PC-9 (cell line): ENCODE data around the gene TENM4. TPM values are rescaled to one million over a fixed set of nuclear protein-coding genes. Genes with fewer than 3 reads are reported as not detected.

ENCODE experiments used
- BruUV-seq: library from RNA; stranded (reverse); fragments of 400-500 nt; replicated peaks from 2 replicates; lab custom pipeline; 2021; lab: Mats Ljungman, UMichigan
- CTCF ChIA-PET: fragments of 300-600 bp; sonication (Branson Sonifier 250); formaldehyde crosslinking; loops from one replicate; lab custom pipeline; 2022; ENCODE audit warnings: antibody characterized with exemption; lab: Charles Lee
- POLR2A ChIA-PET: fragments of 300-600 bp; sonication (Branson Sonifier 250); formaldehyde crosslinking; loops from one replicate; lab custom pipeline; 2022; ENCODE audit warnings: antibody characterized with exemption; ENCODE audit not compliant: unreplicated experiment; lab: Charles Lee
- DNase-seq, 2 experiments: peaks; one replicate each; pipeline versions ENCODE4 v3.0.0 to v3.0.0-alpha.2; 2015 to 2022; ENCODE audit warnings: mixed read lengths in 1 of 2
- H2AFZ ChIP-seq: fragments of 200-600 bp; sonication (generic); 2 replicates; pipeline ENCODE4 v1.8.1; 2017; ENCODE audit warnings: antibody characterized with exemption
- H3F3A ChIP-seq: fragments of 200-600 bp; sonication (generic); 2 replicates; pipeline ENCODE4 v1.8.1; 2017; ENCODE audit warnings: antibody characterized with exemption, mild to moderate bottlenecking, low read depth; ENCODE audit not compliant: insufficient read depth
- H3K27ac ChIP-seq: fragments of 200-600 bp; sonication (generic); 2 replicates; pipeline ENCODE4 v1.6.1; 2016; ENCODE audit warnings: mixed run types
- H3K27me3 ChIP-seq: fragments of 200-600 bp; sonication (generic); 2 replicates; pipeline ENCODE4 v1.6.1; 2016; ENCODE audit warnings: low read depth, mixed run types; ENCODE audit not compliant: insufficient read depth
- H3K36me3 ChIP-seq: fragments of 200-600 bp; sonication (generic); 2 replicates; pipeline ENCODE4 v1.6.1; 2016; ENCODE audit warnings: low read depth, mixed run types
- H3K4me1 ChIP-seq: fragments of 200-600 bp; sonication (generic); replicated peaks from 2 replicates; pipeline ENCODE4 v1.6.1; 2016; ENCODE audit warnings: mixed run types; ENCODE audit not compliant: insufficient read depth
- H3K4me2 ChIP-seq: fragments of 200-600 bp; sonication (generic); 2 replicates; pipeline ENCODE4 v1.6.1; 2017; ENCODE audit warnings: mixed run types
- H3K4me3 ChIP-seq: fragments of 200-600 bp; sonication (generic); 2 replicates; pipeline ENCODE4 v1.6.1; 2016; ENCODE audit warnings: mixed run types
- H3K79me2 ChIP-seq: fragments of 200-600 bp; sonication (generic); 2 replicates; pipeline ENCODE4 v1.6.1; 2017; ENCODE audit warnings: low read depth, mixed run types
- H3K9me2 ChIP-seq: fragments of 200-600 bp; sonication (generic); 2 replicates; pipeline ENCODE4 v1.8.1; 2017; ENCODE audit warnings: mild to moderate bottlenecking; ENCODE audit not compliant: insufficient read depth
- H3K9me3 ChIP-seq: fragments of 200-600 bp; sonication (generic); 2 replicates; pipeline ENCODE4 v1.8.1; 2016; ENCODE audit warnings: low read depth; ENCODE audit not compliant: insufficient read depth
- H4K20me1 ChIP-seq: fragments of 200-600 bp; sonication (generic); 2 replicates; pipeline ENCODE4 v1.8.1; 2017; ENCODE audit not compliant: insufficient read depth
- CTCF ChIP-seq: fragments of 200-600 bp; sonication (generic); conservative IDR thresholded peaks from 2 replicates; pipeline ENCODE4 v1.6.1; 2017; ENCODE audit warnings: mixed run types, antibody characterized with exemption, mild to moderate bottlenecking, moderate library complexity
- EZH2 ChIP-seq: fragments of 200-600 bp; sonication (generic); IDR thresholded peaks from 2 replicates; pipeline ENCODE4 v1.8.0; 2017; ENCODE audit warnings: antibody characterized with exemption, low read depth
- intact Hi-C: fragments of 100-400 bp; cut with micrococcal nuclease; formaldehyde crosslinking; loops from one replicate; pipeline ENCODE4 v1.10.0; 2022; ENCODE audit not compliant: unreplicated experiment
- total RNA-seq: library from RNA; stranded (reverse); gene quantifications from 2 replicates; pipeline ENCODE4 v1.2.3, GENCODE V29; 2021

Gene TENM4
- total RNA-seq, 1 experiment from 2014 or later: not detected

- intact Hi-C loops: no loop called here
- POLR2A ChIA-PET: no interaction called here
- H3K9me2 ChIP-seq: no peaks in the 10 kb centered on the region
- H3K27ac ChIP-seq: no peak overlapping the region
- no peaks in the 10 kb centered on the region for H3F3A ChIP-seq
- H3K4me3 ChIP-seq: no peak overlapping the region
- no TSS peak for BruUV-seq
- CTCF ChIA-PET: no interaction called here
- no peaks in the 10 kb centered on the region for H3K4me1 ChIP-seq
- no peak overlapping the region for H2AFZ ChIP-seq
- H3K36me3 ChIP-seq: no peaks in the 10 kb centered on the region
- H3K4me2 ChIP-seq: no peak overlapping the region
- H4K20me1 ChIP-seq: no peaks in the 10 kb centered on the region
- peaks cover 94% of the 10 kb centered on the region for H3K27me3 ChIP-seq
- H3K79me2 ChIP-seq: no peaks in the 10 kb centered on the region
- H3K9me3 ChIP-seq: no peaks in the 10 kb centered on the region
- no peak for DNase-seq
- TF ChIP-seq EZH2: no peak; the same call in 1 of the 2 replicates
Measured at GRCh38 chr11:78704811-78705210, 736.0 kb downstream of the TENM4 start.

GRCh38 chr11:78699609-78700135 lies 741.2 kb downstream of the TENM4 start:
- H3K27ac ChIP-seq: no peak overlapping the region
- H3F3A ChIP-seq: no peaks in the 10 kb centered on the region
- H3K9me3 ChIP-seq: no peaks in the 10 kb centered on the region
- BruUV-seq: no TSS peak
- POLR2A ChIA-PET: no interaction called here
- no peak overlapping the region for H2AFZ ChIP-seq
- CTCF ChIA-PET: no interaction called here
- no peaks in the 10 kb centered on the region for H3K36me3 ChIP-seq
- no peaks in the 10 kb centered on the region for H4K20me1 ChIP-seq
- H3K4me2 ChIP-seq: no peak overlapping the region
- H3K4me3 ChIP-seq: no peak overlapping the region
- TF ChIP-seq CTCF: no peak
- no peak for TF ChIP-seq EZH2
- intact Hi-C loops: no loop called here
- no peaks in the 10 kb centered on the region for H3K4me1 ChIP-seq
- H3K9me2 ChIP-seq: no peaks in the 10 kb centered on the region
- no peak for DNase-seq
- H3K79me2 ChIP-seq: no peaks in the 10 kb centered on the region
- H3K27me3 ChIP-seq: peaks cover 85% of the 10 kb centered on the region

GRCh38 chr11:78698612-78699011 lies 742.2 kb downstream of the TENM4 start:
- TF ChIP-seq CTCF (no peak), EZH2 (no peak)
- H3K36me3 ChIP-seq: no peaks in the 10 kb centered on the region
- H3K79me2 ChIP-seq: no peaks in the 10 kb centered on the region
- intact Hi-C loops: no loop called here
- no peak overlapping the region for H3K4me2 ChIP-seq
- CTCF ChIA-PET: no interaction called here
- no peak overlapping the region for H3K4me3 ChIP-seq
- no peak for DNase-seq
- H3K9me3 ChIP-seq: no peaks in the 10 kb centered on the region
- no peaks in the 10 kb centered on the region for H3K9me2 ChIP-seq
- no peaks in the 10 kb centered on the region for H3F3A ChIP-seq
- BruUV-seq: no TSS peak
- H4K20me1 ChIP-seq: no peaks in the 10 kb centered on the region
- H3K27me3 ChIP-seq: peaks cover 89% of the 10 kb centered on the region
- no peak overlapping the region for H3K27ac ChIP-seq
- no peak overlapping the region for H2AFZ ChIP-seq
- no peaks in the 10 kb centered on the region for H3K4me1 ChIP-seq
- POLR2A ChIA-PET: no interaction called here

- no TSS peak for BruUV-seq
- peaks cover 65% of the 10 kb centered on the region for H3K27me3 ChIP-seq
- DNase-seq: no peak
- intact Hi-C loops: no loop called here
- no peaks in the 10 kb centered on the region for H3K36me3 ChIP-seq
- no peak overlapping the region for H3K4me3 ChIP-seq
- no peaks in the 10 kb centered on the region for H3K9me2 ChIP-seq
- no peak overlapping the region for H2AFZ ChIP-seq
- H3K27ac ChIP-seq: no peak overlapping the region
- ChIA-PET POLR2A (no interaction called here), CTCF (no interaction called here)
- H3K9me3 ChIP-seq: no peaks in the 10 kb centered on the region
- H3K79me2 ChIP-seq: no peaks in the 10 kb centered on the region
- no peaks in the 10 kb centered on the region for H4K20me1 ChIP-seq
- H3F3A ChIP-seq: no peaks in the 10 kb centered on the region
- no peak overlapping the region for H3K4me2 ChIP-seq
- TF ChIP-seq EZH2: no peak
- TF ChIP-seq CTCF: no peak
- no peaks in the 10 kb centered on the region for H3K4me1 ChIP-seq
Measured at GRCh38 chr11:78696177-78696576, 744.7 kb downstream of the TENM4 start.
